Measurements from ENCODE around the gene SERPINB1.

DNA sequence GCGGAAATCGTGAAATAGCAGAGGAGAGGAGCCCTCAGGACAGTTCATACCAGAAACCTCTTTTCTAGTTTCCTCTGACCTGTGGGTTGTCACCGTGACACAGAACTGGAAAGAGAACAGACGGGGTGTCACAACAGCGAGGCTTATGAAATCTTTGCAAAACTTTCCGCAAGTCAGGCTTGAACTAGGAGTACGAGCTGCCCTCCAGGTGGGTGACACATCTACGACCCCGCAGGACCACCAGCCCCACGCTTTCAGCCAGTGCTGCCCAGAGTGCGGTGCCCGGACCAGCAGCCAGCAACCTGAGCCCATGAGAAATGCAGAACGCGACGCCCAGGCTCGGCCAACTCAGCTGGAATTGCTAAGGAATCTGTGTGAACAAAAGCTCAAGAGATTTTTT is 45.7 kb downstream of the SERPINB1 start:
- TF ChIP-seq, protein P1, sequence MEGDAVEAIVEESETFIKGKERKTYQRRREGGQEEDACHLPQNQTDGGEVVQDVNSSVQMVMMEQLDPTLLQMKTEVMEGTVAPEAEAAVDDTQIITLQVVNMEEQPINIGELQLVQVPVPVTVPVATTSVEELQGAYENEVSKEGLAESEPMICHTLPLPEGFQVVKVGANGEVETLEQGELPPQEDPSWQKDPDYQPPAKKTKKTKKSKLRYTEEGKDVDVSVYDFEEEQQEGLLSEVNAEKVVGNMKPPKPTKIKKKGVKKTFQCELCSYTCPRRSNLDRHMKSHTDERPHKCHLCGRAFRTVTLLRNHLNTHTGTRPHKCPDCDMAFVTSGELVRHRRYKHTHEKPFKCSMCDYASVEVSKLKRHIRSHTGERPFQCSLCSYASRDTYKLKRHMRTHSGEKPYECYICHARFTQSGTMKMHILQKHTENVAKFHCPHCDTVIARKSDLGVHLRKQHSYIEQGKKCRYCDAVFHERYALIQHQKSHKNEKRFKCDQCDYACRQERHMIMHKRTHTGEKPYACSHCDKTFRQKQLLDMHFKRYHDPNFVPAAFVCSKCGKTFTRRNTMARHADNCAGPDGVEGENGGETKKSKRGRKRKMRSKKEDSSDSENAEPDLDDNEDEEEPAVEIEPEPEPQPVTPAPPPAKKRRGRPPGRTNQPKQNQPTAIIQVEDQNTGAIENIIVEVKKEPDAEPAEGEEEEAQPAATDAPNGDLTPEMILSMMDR (IDR thresholded peaks at IDR 0.05) = no peak
- no peak for TF ChIP-seq POLR2A (IDR thresholded peaks at IDR 0.05)

Measured in uterus (tissue), 2 donors.